GM12878 (cell line): ENCODE measurements around the gene MAOA. TPM values are rescaled to one million over a fixed set of nuclear protein-coding genes. Genes with fewer than 3 reads are reported as not detected.
"Not testable (repeated sequence)": the region's sequence is repeated elsewhere in the genome, so short reads cannot be mapped to it uniquely, and the experiment has no call there.

Experiments
- ATAC-seq: fragments of 200-7000 bp; cut with Tn5 transposase; 3 replicates; pipeline ENCODE4 v1.9.1; 2020; ENCODE audit warnings: mild to moderate bottlenecking, moderate library complexity
- BruUV-seq: library from RNA; stranded (reverse); fragments of 400-500 nt; replicated peaks from 2 replicates; lab custom pipeline; 2021; lab: Mats Ljungman, UMichigan
- CTCF ChIA-PET: fragments of 300-600 bp; sonication (Branson Sonifier 250); formaldehyde crosslinking; extraction: SDS; loops from one replicate; lab custom pipeline; 2021; ENCODE audit warnings: inconsistent platforms; lab: Yijun Ruan, JAX
- POLR2A ChIA-PET: fragments of 350-600 bp; formaldehyde crosslinking; extraction: SDS; loops from one replicate; lab custom pipeline; 2021; ENCODE audit warnings: inconsistent platforms; lab: Charles Lee
- RAD21 ChIA-PET: fragments of 300-600 bp; sonication (Branson Sonifier 250); formaldehyde crosslinking; loops from one replicate; lab custom pipeline; 2023; ENCODE audit warnings: antibody characterized with exemption; ENCODE audit not compliant: unreplicated experiment; lab: Charles Lee
- SMC1A ChIA-PET: fragments of 300-600 bp; sonication (Branson Sonifier 250); formaldehyde crosslinking; loops from one replicate; lab custom pipeline; 2023; ENCODE audit not compliant: unreplicated experiment, uncharacterized antibody; lab: Charles Lee
- DNase-seq: peaks from one replicate; pipeline ENCODE4 v3.0.0-alpha.2; 2011; ENCODE audit warnings: low read depth, low spot score
- FAIRE-seq: peaks from 3 replicates; lab custom pipeline; 2011; peaks lifted over from hg19 to GRCh38; lab: Jason Lieb, UNC
- H2AFZ ChIP-seq: 2 replicates; pipeline ENCODE4 v1.6.0; 2011; ENCODE audit warnings: low read depth, low read length, control low read depth; ENCODE audit not compliant: control insufficient read depth
- H3K27ac ChIP-seq: 2 replicates; pipeline ENCODE4 v1.5.1; 2011; ENCODE audit warnings: control low read depth; ENCODE audit not compliant: control insufficient read depth, insufficient read depth
- H3K27me3 ChIP-seq, 2 experiments: replicated peaks in 1 of 2; 2 replicates each; pipeline versions ENCODE4 v1.6.0 to v1.6.1; 2011; ENCODE audit warnings: low read length in 1 of 2; ENCODE audit not compliant: control insufficient read depth in 2 of 2, insufficient read depth in 2 of 2
- H3K36me3 ChIP-seq, 2 experiments: 2 replicates each; pipeline ENCODE4 v1.5.1; 2011; ENCODE audit warnings: low read length in 1 of 2; ENCODE audit not compliant: control insufficient read depth in 2 of 2, insufficient read depth in 2 of 2
- H3K4me1 ChIP-seq: 2 replicates; pipeline ENCODE4 v1.6.1; 2011; ENCODE audit warnings: mild to moderate bottlenecking, low read length, moderate library complexity, mixed read lengths; ENCODE audit not compliant: control insufficient read depth, insufficient read depth
- H3K4me2 ChIP-seq: 2 replicates; pipeline ENCODE4 v1.6.0; 2011; ENCODE audit warnings: control low read depth; ENCODE audit not compliant: control insufficient read depth, insufficient read depth
- H3K4me3 ChIP-seq: fragments of 200-600 bp; sonication (generic); 2 replicates; pipeline ENCODE4 v1.5.1; 2016
- H3K79me2 ChIP-seq: 2 replicates; pipeline ENCODE4 v1.6.0; 2011; ENCODE audit warnings: low read length; ENCODE audit not compliant: control insufficient read depth, insufficient read depth
- H3K9ac ChIP-seq: 2 replicates; pipeline ENCODE4 v1.8.0; 2011; ENCODE audit warnings: low read length, control low read depth, mixed read lengths; ENCODE audit not compliant: control insufficient read depth, insufficient read depth
- H3K9me3 ChIP-seq: replicated peaks from 3 replicates; pipeline ENCODE4 v1.5.1; 2011; ENCODE audit warnings: mild to moderate bottlenecking, low read length; ENCODE audit not compliant: control insufficient read depth, insufficient read depth
- H4K20me1 ChIP-seq: 2 replicates; pipeline ENCODE4 v1.6.0; 2011; ENCODE audit not compliant: control insufficient read depth, insufficient read depth
- CREM ChIP-seq: IDR thresholded peaks from 2 replicates; pipeline ENCODE4 v1.6.1; 2014; ENCODE audit warnings: antibody characterized with exemption, low read depth
- E2F8 ChIP-seq: fragments of 450-650 bp; IDR thresholded peaks from 2 replicates; pipeline ENCODE4 v1.6.1; 2018; ENCODE audit warnings: mild to moderate bottlenecking, low read depth, moderate library complexity; ENCODE audit not compliant: partially characterized antibody
- NR2C1 ChIP-seq: fragments of 450-650 bp; IDR thresholded peaks from 2 replicates; pipeline ENCODE4 v1.6.1; 2017; ENCODE audit warnings: antibody characterized with exemption, mild to moderate bottlenecking, moderate library complexity
- RAD51 ChIP-seq: fragments of 450-650 bp; IDR thresholded peaks from 2 replicates; pipeline ENCODE4 v1.6.1; 2016; ENCODE audit warnings: moderate library complexity, mild to moderate bottlenecking, inconsistent platforms
- SKIL ChIP-seq: fragments of 450-650 bp; IDR thresholded peaks from 2 replicates; pipeline ENCODE4 v1.6.1; 2017; ENCODE audit warnings: mild to moderate bottlenecking, low read depth, inconsistent platforms; ENCODE audit not compliant: poor library complexity, severe bottlenecking
- YBX1 ChIP-seq: fragments of 450-650 bp; IDR thresholded peaks from 2 replicates; pipeline ENCODE4 v1.6.1; 2016; ENCODE audit warnings: antibody characterized with exemption
- WGBS: methylation state at CpG from one replicate; pipeline ENCODE4 v1.1.6; 2016; ENCODE audit warnings: low lambda C conversion rate; ENCODE audit not compliant: insufficient replicate concordance, insufficient coverage; ENCODE audit errors: missing lambda C conversion rate; 5-methylcytosine and 5-hydroxymethylcytosine counted together
- in situ Hi-C: fragments of 300-500 bp; cut with MboI; formaldehyde crosslinking; loops from 9 replicates; pipeline ENCODE4 v1.14.3; 2018; ENCODE audit warnings: mixed read lengths
- intact Hi-C: fragments of 100-400 bp; cut with micrococcal nuclease; formaldehyde crosslinking; loops from one replicate; pipeline ENCODE4 v1.14.2; 2022; ENCODE audit not compliant: unreplicated experiment
- polyA plus RNA-seq, 11 experiments: library from polyadenylated mRNA; depleted of rRNA in 4 of 11; unstranded in 6 of 11; stranded (reverse) in 5 of 11; fragments of >200 nt; fragmentation: Nextera tagmentation in 4 of 11; fragmentation: Illumina TruSeq in 1 of 11; extraction: Ambion mirVana in 4 of 11; extraction: Trizol in 1 of 11; gene quantifications; 1 replicate in 1 of 11; 2 replicates in 10 of 11; pipeline versions ENCODE4 v1.2.1 to v1.2.3, GENCODE V29; 2011 to 2016; ENCODE audit warnings: inconsistent platforms in 2 of 11, missing spikeins in 2 of 11, low read depth in 1 of 11
- total RNA-seq, 4 experiments: library from RNA; depleted of rRNA in 3 of 4; stranded (reverse); fragments of >200 nt in 3 of 4; fragmentation: Illumina TruSeq in 1 of 4; extraction: Trizol in 1 of 4; gene quantifications; 2 replicates each; pipeline versions ENCODE4 v1.2.1 to v1.2.3, GENCODE V29; 2013 to 2021

The MAOA gene
- total and polyA plus RNA-seq, 10 of the 15 experiments (the other 5 are each of a cell fraction or from before 2014, with no cell fraction given), result 0.02 to 0.51 (median 0.08) TPM; not detected in 7

- no peak overlapping the region for H2AFZ ChIP-seq
- ATAC-seq, result no peak
- POLR2A ChIA-PET, result no interaction called here
- CTCF ChIA-PET, result interaction anchor here (0.6 to 0.9 kb wide), 2 partner anchors 11 to 1291 kb away, joined by 3 read pairs; no protein-coding TSS in a partner anchor
- in situ Hi-C loops (no loop called here), intact Hi-C loops (no loop called here)
- no TSS peak for BruUV-seq
- no peak for TF ChIP-seq YBX1
- no peak for TF ChIP-seq RAD51
- no peak for TF ChIP-seq NR2C1
- TF ChIP-seq SKIL, result no peak
- no peak for TF ChIP-seq E2F8
- no peak for TF ChIP-seq CREM
- H4K20me1 ChIP-seq, result no peaks in the 10 kb centered on the region
- no peak overlapping the region for H3K4me3 ChIP-seq
- H3K9ac ChIP-seq, result no peak overlapping the region
- no peaks in the 10 kb centered on the region for H3K79me2 ChIP-seq
- SMC1A ChIA-PET, result no interaction called here
- no peak overlapping the region for H3K27ac ChIP-seq
- H3K4me1 ChIP-seq, result no peaks in the 10 kb centered on the region
- DNase-seq, result no peak
- H3K4me2 ChIP-seq, result no peak overlapping the region
- RAD21 ChIA-PET, result no interaction called here
- H3K36me3 ChIP-seq, result no peaks in the 10 kb centered on the region
- no peaks in the 10 kb centered on the region for H3K9me3 ChIP-seq
- 17% methylated on average over 3 of the region's 3 CpGs for WGBS
- no peak for FAIRE-seq
- H3K27me3 ChIP-seq, result no peaks in the 10 kb centered on the region; a peak in 1 of 4 replicates
These were observed 37.5 kb upstream of the MAOA start for GRCh38 chrX:43618366-43619205.

- ATAC-seq, H3K4me3 ChIP-seq, POLR2A ChIA-PET, H3K27me3 ChIP-seq, BruUV-seq, RAD21 ChIA-PET, H3K36me3 ChIP-seq, DNase-seq, in situ Hi-C loops, intact Hi-C loops, FAIRE-seq, H3K4me2 ChIP-seq, H4K20me1 ChIP-seq, H3K4me1 ChIP-seq, H3K79me2 ChIP-seq, H3K9me3 ChIP-seq, H2AFZ ChIP-seq, SMC1A ChIA-PET, H3K27ac ChIP-seq, H3K9ac ChIP-seq: not testable (repeated sequence)
- CTCF ChIA-PET, result interaction anchor here (0.9 kb wide), 1 partner anchor 12 kb away, joined by 3 read pairs; no protein-coding TSS in a partner anchor
- 19% methylated on average over 2 of the region's 2 CpGs for WGBS
These were observed 36.2 kb upstream of the MAOA start for GRCh38 chrX:43619861-43620260.
